ENCODE data around the gene GNAQ. TPM values are rescaled to one million over a fixed set of nuclear protein-coding genes. Genes with fewer than 3 reads are reported as not detected.

The GNAQ gene
- total RNA-seq, 1 experiment from 2014 or later: 48.6 TPM

GRCh38 chr9:78029551-78030295 is 1.9 kb downstream of the GNAQ start:
- Histone ChIP-seq H3K18ac (ENCODE audit: insufficient read length, low read depth, low read length) (no peak overlapping the region), H2BK120ac (ENCODE audit: low read depth, low read length, poor library complexity, severe bottlenecking) (no peak overlapping the region), H3K4me2 (ENCODE audit: insufficient read depth, insufficient read length, low read length) (peak overlapping the region; percentile 86), H3K79me2 (ENCODE audit: insufficient read depth, low read length) (peaks cover 18% of the 10 kb centered on the region; the same call in 1 of the 2 replicates), H2BK5ac (ENCODE audit: insufficient read length, low read length) (no peak overlapping the region), H4K5ac (ENCODE audit: insufficient read length, low read depth, low read length) (no peak overlapping the region), H2BK12ac (ENCODE audit: insufficient read length, low read depth, low read length) (no peak overlapping the region), H3K27me3 (ENCODE audit: insufficient read depth, low read length) (no peaks in the 10 kb centered on the region), H3K23ac (ENCODE audit: insufficient read length, low read depth, low read length) (no peak overlapping the region), H3K56ac (ENCODE audit: insufficient read length, low read depth, low read length) (no peak overlapping the region), H2AK5ac (ENCODE audit: insufficient read length, low read length) (no peak overlapping the region), H2AFZ (ENCODE audit: low read length) (no peak overlapping the region), H4K20me1 (ENCODE audit: control insufficient read depth, insufficient read depth, insufficient read length) (no peaks in the 10 kb centered on the region), H3K4me1 (ENCODE audit: insufficient read depth, low read length) (peaks cover 7% of the 10 kb centered on the region), H3K79me1 (ENCODE audit: insufficient read depth, low read depth, low read length, poor library complexity, severe bottlenecking) (no peaks in the 10 kb centered on the region), H3K4ac (ENCODE audit: low read depth, low read length) (no peak overlapping the region), H3K9me3 (ENCODE audit: control insufficient read depth, low read depth, low read length) (no peaks in the 10 kb centered on the region), H3K9ac (ENCODE audit: extremely low read depth, insufficient read length, low read length) (peak overlapping the region; percentile 36), H3T11ph (ENCODE audit: low read length) (no peak overlapping the region), H3K14ac (ENCODE audit: insufficient read depth, low read length) (no peak overlapping the region), H3K27ac (ENCODE audit: insufficient read length, low read depth, low read length) (no peak overlapping the region), H2BK15ac (ENCODE audit: low read depth, low read length) (no peak overlapping the region), H3K23me2 (ENCODE audit: insufficient read length, low read depth, low read length, poor library complexity, severe bottlenecking) (peaks cover 10% of the 10 kb centered on the region), H2BK20ac (ENCODE audit: low read depth, low read length, poor library complexity, severe bottlenecking) (no peak overlapping the region), H4K91ac (ENCODE audit: insufficient read length, low read depth, low read length) (no peak overlapping the region), H4K8ac (replicated peaks; ENCODE audit: insufficient read length, low read depth, low read length) (no peak overlapping the region)
- Mint-ChIP-seq H3K36me3 (ENCODE audit: insufficient read depth in 1 of 3, low read depth in 3 of 3) (no peaks in the 10 kb centered on the region; a peak in 1 of 7 replicates), H3K9me3 (peaks cover 0 to 2% of the 10 kb centered on the region in 2 experiments; a peak in 2 of 5 replicates), H3K4me3 (peak overlapping the region; percentile 86 to 95), H3K27me3 (ENCODE audit: low read depth) (peaks cover 2% of the 10 kb centered on the region; the same call in 1 of the 2 replicates), H3K27ac (no peak overlapping the region; a peak in 1 of 7 replicates), H3K4me1 (peaks cover 44 to 46% of the 10 kb centered on the region in 2 experiments)
- TF ChIP-seq CTCF (conservative IDR thresholded peaks at IDR 0.05): no peak
- WGBS (ENCODE audit: extremely low coverage, insufficient read length, low lambda C conversion rate): no CpG with 5 or more reads among the region's 7 CpGs
- DNase-seq: no peak
